GM19468 (cell line): Measurements from ENCODE around the gene EML4.
"Not testable (repeated sequence)": the region's sequence is repeated elsewhere in the genome, so short reads cannot be mapped to it uniquely, and the experiment has no call there.

Experiments
- ATAC-seq: cut with Tn5 transposase; IDR thresholded peaks from one replicate; pipeline ENCODE4 v1.9.1; 2021; ENCODE audit warnings: mild to moderate bottlenecking, moderate library complexity, moderate number of reproducible peaks; ENCODE audit not compliant: unreplicated experiment; ENCODE audit errors: extremely low read depth

EML4 gene

GRCh38 chr2:42246562-42246961 is 77.4 kb downstream of the EML4 start:
- no peak for ATAC-seq

- ATAC-seq = no peak
Observed at GRCh38 chr2:42248846-42249245, 79.7 kb downstream of the EML4 start.

DNA sequence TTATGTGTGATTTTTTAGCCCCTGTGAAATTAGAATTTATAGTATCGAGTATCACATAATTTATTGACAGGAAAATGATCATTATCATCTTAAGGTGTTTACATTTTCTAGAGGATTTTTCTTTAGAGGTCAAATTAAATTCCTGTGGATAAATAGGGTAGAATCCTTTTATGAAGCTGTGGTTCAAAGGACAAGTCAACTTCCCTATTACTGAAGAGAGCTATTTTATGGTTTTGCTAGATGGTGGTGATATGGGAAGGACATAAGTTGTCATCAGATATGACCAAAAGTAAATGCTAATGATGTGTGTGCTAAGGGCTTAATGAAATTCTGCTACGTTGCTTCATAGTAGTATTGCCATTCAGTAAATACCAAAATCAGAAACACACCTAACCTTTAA is 80.1 kb downstream of the EML4 start:
- no peak for ATAC-seq

GRCh38 chr2:42249887-42250286 is 80.7 kb downstream of the EML4 start:
- no peak for ATAC-seq

GRCh38 chr2:42250925-42251324 is 81.8 kb downstream of the EML4 start:
- ATAC-seq = no peak

DNA sequence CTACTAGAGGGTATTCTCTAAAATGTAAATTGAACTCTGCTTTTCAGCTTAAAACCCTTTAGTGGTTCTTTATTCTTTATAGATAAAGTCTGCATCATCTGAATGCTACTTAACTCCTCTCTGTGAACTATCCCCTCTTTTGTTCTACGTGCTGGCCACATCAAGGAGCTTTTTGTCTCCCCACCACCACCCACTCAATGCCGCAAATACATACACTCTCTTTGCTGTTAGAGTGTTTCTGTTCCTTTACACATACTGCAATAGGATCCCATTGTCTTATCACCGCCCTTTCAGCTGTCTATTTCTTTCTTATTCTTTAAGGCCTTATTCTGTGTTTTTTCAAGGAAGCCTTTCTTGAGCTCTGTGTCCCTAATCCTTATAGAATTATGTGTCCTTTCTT is 83.3 kb downstream of the EML4 start:
- ATAC-seq = no peak

DNA sequence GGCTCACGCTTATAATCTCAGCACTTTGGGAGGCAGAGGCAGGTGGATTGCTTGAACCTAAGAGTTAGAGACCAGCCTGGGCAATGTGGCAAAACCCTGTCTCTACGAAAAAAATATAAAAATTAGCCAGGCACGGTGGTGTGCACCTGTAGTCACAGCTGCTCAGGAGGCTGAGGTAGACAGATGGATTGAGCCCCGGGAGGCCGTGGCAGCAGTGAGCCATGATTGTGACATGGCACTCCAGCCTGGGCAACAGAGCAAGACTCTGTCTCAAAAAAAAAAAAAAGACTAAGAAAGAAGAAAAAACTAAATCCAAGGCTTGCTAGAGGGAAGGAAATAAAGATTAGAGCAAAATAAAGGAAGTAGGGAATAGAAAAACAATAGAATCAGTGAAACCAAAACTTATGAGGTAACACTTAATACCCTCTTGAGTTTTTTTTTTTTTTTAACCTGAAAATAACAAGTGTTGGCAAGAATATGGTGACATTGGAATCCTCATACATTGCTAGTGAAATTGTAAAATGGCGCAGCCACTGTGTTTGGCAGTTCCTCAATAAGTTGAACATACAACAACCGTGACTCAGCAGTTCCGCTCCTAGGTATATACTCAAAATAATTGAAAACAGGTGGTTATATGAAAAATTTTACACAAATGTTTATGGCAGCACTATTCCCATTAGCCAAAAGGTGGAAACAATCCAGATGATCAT is 85.2 kb downstream of the EML4 start:
- no peak for ATAC-seq

DNA sequence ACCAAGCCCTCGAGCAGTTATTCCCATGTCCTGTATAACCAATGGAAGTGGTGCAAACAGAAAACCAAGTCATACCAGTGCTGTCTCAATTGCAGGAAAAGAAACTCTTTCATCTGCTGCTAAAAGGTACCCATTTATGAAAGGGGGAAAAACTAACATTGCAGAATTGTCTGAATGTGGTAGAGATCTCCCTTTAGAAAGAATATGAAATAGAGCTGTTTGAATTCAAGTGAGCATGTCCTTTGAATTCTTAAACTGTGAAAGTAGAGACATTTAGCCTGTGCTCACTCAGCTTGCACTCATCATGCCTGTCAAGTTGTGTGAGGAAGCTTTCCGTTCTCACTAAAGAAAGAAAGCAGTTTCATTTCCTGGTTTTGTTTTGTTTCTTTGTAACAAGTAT is 87.4 kb downstream of the EML4 start:
- ATAC-seq = peak; percentile 64

DNA sequence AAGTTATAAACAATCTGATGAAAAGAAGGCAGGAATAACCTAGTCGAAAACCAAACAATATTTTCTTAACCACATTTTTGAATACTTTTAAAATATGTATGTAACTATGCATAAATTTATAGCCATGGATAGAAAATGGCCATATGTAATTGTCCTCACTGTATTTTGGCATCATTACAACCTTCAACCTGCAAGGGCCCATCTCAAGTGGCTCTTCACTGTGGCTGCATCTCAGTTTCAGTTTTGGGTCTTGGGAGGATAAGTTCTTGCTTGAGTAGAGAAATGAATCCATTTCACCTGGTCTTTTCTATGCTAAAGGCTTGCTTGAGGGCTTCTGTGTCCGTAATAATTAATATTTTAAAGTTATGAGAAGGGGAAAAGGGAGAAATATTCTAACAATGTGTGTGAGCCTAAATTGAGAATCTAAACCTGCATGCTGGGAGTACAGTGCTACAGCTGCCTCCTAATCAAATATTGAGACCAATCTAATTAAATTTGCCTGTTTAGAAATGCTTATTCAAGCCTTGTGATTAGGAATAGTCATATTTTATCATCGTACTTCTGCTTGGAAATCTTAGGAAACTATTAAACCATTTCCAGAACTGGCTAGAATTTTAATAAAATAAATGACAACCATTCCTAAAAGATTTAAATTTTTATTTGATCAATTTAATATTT is 92.5 kb downstream of the EML4 start:
- no peak for ATAC-seq

- ATAC-seq = no peak
Observed at GRCh38 chr2:42266236-42266635, 97.1 kb downstream of the EML4 start.

DNA sequence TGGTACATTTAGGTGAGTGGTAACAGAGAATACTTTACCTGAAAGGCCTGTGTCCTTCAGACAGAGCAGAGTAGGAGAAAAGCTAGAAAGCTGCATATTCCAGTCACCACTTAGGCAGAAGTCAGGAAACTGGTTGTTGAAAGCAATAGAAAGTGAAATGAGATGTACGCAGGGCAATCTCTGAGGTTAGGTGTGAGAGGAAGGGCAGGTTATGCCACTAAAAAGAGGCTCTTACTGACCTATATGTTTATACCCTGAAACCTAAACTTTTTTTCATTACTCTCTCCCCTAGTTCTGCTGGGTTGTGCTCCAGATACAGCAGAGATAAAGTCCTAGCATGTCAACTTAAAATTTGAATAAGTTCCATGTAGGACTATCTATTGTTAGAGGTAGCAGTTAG is 98.4 kb downstream of the EML4 start:
- peak; percentile 58 for ATAC-seq

GRCh38 chr2:42268528-42269151 is 99.5 kb downstream of the EML4 start:
- ATAC-seq = no peak

GRCh38 chr2:42270757-42271156 is 101.6 kb downstream of the EML4 start:
- ATAC-seq = no peak

- not testable (repeated sequence) for ATAC-seq
Observed at GRCh38 chr2:42271246-42271645, 102.1 kb downstream of the EML4 start.

DNA sequence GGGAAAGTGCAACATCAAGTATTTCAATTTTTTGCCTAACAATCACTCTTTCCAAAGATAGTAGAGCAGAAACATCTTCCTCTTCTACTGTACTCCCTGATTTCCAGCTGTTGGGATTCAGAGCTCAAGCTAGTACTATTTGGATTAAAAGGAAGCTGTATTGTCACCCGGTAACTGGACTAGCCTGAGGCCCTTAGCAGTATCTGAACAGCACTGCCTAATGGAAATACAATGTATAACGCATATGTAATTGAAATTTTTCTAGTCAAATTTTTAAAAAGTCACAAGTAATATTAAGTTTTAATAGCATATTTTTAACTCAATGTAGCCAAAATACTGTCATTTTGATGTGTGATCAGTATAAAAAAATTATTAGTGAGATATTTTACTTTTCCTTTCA is 105.7 kb downstream of the EML4 start:
- no peak for ATAC-seq

- ATAC-seq = no peak
Observed at GRCh38 chr2:42281416-42282081, 112.4 kb downstream of the EML4 start.

DNA sequence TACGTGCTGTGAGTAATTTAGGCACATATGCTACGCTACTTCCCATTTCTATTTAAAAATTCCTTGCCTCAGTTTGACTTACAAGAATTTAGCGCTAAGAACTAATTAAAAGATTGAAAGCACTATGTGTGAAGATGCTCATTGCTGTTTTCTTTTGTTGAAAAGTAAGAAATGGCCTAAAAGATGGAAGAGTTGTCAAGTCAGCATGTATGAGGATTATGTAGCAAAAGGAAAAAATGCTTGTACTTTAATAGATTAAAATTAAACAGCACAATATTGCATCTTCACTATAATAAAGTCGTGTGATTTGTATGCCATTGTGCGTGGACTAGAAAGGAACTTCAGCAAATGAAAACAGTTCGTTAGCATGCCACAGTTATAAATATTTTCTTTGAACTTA is 114.9 kb downstream of the EML4 start:
- no peak for ATAC-seq

- no peak for ATAC-seq
Observed at GRCh38 chr2:42286268-42286946, 117.3 kb downstream of the EML4 start.

- ATAC-seq = no peak
Observed at GRCh38 chr2:42288811-42289210, 119.7 kb downstream of the EML4 start.

DNA sequence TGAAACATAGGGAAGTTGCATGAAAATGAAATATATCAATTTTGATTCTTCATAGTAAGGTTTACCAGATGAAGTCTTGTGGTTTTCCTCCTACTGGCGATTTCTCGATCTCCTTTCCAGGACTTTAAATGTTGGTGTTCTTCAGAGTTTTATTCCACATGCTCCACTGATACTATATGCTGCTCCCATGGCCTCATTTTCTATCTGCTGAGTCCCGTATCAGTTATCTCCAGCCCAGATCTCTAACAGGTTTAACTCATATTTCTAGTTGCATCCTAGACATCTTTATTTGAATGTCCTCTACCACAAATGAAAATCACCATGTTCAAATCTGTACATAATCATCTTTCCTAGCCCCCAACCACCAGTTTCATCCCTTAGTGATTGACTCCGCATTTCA is 120.1 kb downstream of the EML4 start:
- no peak for ATAC-seq
